Osteoblast (primary cell): ENCODE data around the gene F8. TPM values are rescaled to one million over a fixed set of nuclear protein-coding genes. Genes with fewer than 3 reads are reported as not detected.
A peak's percentile ranks its signal among the peaks of the same experiment; 100 is the strongest.

Experiments
- DNase-seq: peaks from one replicate; pipeline ENCODE4 v3.0.0; 2011; ENCODE audit warnings: low spot score, mixed read lengths; ENCODE audit not compliant: insufficient read length; ENCODE audit errors: missing footprints
- H2AFZ ChIP-seq: 2 replicates; pipeline ENCODE4 v1.6.0; 2011; ENCODE audit warnings: mild to moderate bottlenecking, low read length
- H3K27ac ChIP-seq: 2 replicates; pipeline ENCODE4 v1.5.1; 2011; ENCODE audit warnings: mild to moderate bottlenecking, low read depth, low read length, moderate library complexity
- H3K27me3 ChIP-seq: 2 replicates; pipeline ENCODE4 v1.6.0; 2012; ENCODE audit warnings: mild to moderate bottlenecking, control low read depth, inconsistent platforms, low read length, moderate library complexity; ENCODE audit not compliant: insufficient read depth
- H3K36me3 ChIP-seq: 2 replicates; pipeline ENCODE4 v1.5.1; 2011; ENCODE audit warnings: mild to moderate bottlenecking, low read length, control low read depth, moderate library complexity; ENCODE audit not compliant: insufficient read depth
- H3K4me1 ChIP-seq: 2 replicates; pipeline ENCODE4 v1.5.1; 2011; ENCODE audit warnings: mild to moderate bottlenecking, low read length, control low read depth, moderate library complexity; ENCODE audit not compliant: insufficient read depth
- H3K4me2 ChIP-seq: 2 replicates; pipeline ENCODE4 v1.6.0; 2011; ENCODE audit warnings: mild to moderate bottlenecking, low read length; ENCODE audit not compliant: insufficient read depth
- H3K4me3 ChIP-seq: fragments of 200-600 bp; sonication (generic); 3 replicates; pipeline ENCODE4 v1.5.1; 2012; ENCODE audit warnings: mild to moderate bottlenecking, low read length, inconsistent platforms; ENCODE audit not compliant: insufficient read depth
- H3K79me2 ChIP-seq: 2 replicates; pipeline ENCODE4 v1.6.0; 2012; ENCODE audit warnings: mild to moderate bottlenecking, low read length, control low read depth, inconsistent platforms; ENCODE audit not compliant: insufficient read depth
- H3K9me3 ChIP-seq: 2 replicates; pipeline ENCODE4 v1.5.1; 2011; ENCODE audit warnings: low read depth, low read length, control low read depth
- H4K20me1 ChIP-seq: 2 replicates; pipeline ENCODE4 v1.6.0; 2012; ENCODE audit warnings: mild to moderate bottlenecking, low read length, control low read depth; ENCODE audit not compliant: insufficient read depth
- total RNA-seq: library from RNA; depleted of rRNA; stranded (reverse); fragments of >200 nt; gene quantifications from 2 replicates; pipeline ENCODE4 v1.2.3, GENCODE V29; 2012
- TF ChIP-seq, protein P1 (sequence below): IDR thresholded peaks from 2 replicates; pipeline ENCODE4 v1.5.1; 2011; ENCODE audit warnings: mild to moderate bottlenecking, low read depth, low read length, moderate library complexity; ENCODE audit errors: extremely low read depth

The F8 gene
- total RNA-seq, 1 donor, result 10.9 TPM

GRCh38 chrX:155028877-155029291, 6.4 kb upstream of the F8 start:
- Histone ChIP-seq H2AFZ (no peak overlapping the region), H3K4me3 (no peak overlapping the region), H3K79me2 (peaks cover 19% of the 10 kb centered on the region), H3K4me1 (peaks cover 8% of the 10 kb centered on the region), H3K27ac (peak overlapping the region; percentile 94), H4K20me1 (no peaks in the 10 kb centered on the region), H3K36me3 (no peaks in the 10 kb centered on the region), H3K4me2 (peak overlapping the region; percentile 2), H3K27me3 (no peaks in the 10 kb centered on the region), H3K9me3 (no peaks in the 10 kb centered on the region)
- TF ChIP-seq, protein P1, sequence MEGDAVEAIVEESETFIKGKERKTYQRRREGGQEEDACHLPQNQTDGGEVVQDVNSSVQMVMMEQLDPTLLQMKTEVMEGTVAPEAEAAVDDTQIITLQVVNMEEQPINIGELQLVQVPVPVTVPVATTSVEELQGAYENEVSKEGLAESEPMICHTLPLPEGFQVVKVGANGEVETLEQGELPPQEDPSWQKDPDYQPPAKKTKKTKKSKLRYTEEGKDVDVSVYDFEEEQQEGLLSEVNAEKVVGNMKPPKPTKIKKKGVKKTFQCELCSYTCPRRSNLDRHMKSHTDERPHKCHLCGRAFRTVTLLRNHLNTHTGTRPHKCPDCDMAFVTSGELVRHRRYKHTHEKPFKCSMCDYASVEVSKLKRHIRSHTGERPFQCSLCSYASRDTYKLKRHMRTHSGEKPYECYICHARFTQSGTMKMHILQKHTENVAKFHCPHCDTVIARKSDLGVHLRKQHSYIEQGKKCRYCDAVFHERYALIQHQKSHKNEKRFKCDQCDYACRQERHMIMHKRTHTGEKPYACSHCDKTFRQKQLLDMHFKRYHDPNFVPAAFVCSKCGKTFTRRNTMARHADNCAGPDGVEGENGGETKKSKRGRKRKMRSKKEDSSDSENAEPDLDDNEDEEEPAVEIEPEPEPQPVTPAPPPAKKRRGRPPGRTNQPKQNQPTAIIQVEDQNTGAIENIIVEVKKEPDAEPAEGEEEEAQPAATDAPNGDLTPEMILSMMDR, result no peak
- DNase-seq, result peak; percentile 69

GRCh38 chrX:155028129-155028528, 5.6 kb upstream of the F8 start:
- Histone ChIP-seq H3K9me3 (no peaks in the 10 kb centered on the region), H3K36me3 (no peaks in the 10 kb centered on the region), H4K20me1 (no peaks in the 10 kb centered on the region), H3K4me2 (peak overlapping the region; percentile 85), H3K27me3 (no peaks in the 10 kb centered on the region), H3K27ac (peak overlapping the region; percentile 94), H3K4me3 (peak overlapping the region; percentile 21), H2AFZ (no peak overlapping the region), H3K79me2 (peaks cover 19% of the 10 kb centered on the region), H3K4me1 (peaks cover 8% of the 10 kb centered on the region)
- TF ChIP-seq, protein P1, result no peak
- no peak for DNase-seq

GRCh38 chrX:155027509-155028066, 5.1 kb upstream of the F8 start:
- no peaks in the 10 kb centered on the region for H3K36me3 ChIP-seq
- DNase-seq, result no peak
- peaks cover 19% of the 10 kb centered on the region for H3K79me2 ChIP-seq
- peak overlapping the region; percentile 94 for H3K27ac ChIP-seq
- H3K9me3 ChIP-seq, result no peaks in the 10 kb centered on the region
- peak overlapping the region; percentile 76 for H3K4me3 ChIP-seq
- peaks cover 8% of the 10 kb centered on the region for H3K4me1 ChIP-seq
- H3K4me2 ChIP-seq, result peak overlapping the region; percentile 85
- H4K20me1 ChIP-seq, result no peaks in the 10 kb centered on the region
- H2AFZ ChIP-seq, result peak overlapping the region; percentile 14
- no peaks in the 10 kb centered on the region for H3K27me3 ChIP-seq
- TF ChIP-seq, protein P1, result no peak

- Histone ChIP-seq H3K9me3 (no peaks in the 10 kb centered on the region), H3K79me2 (peaks cover 19% of the 10 kb centered on the region), H3K27ac (peak within 1 kb of the TSS; percentile 94), H4K20me1 (no peaks in the 10 kb centered on the region), H3K4me1 (peaks cover 8% of the 10 kb centered on the region), H2AFZ (peak within 1 kb of the TSS; percentile 14), H3K4me3 (peak within 1 kb of the TSS; percentile 76), H3K27me3 (no peaks in the 10 kb centered on the region), H3K4me2 (peak within 1 kb of the TSS; percentile 85), H3K36me3 (no peaks in the 10 kb centered on the region)
- TF ChIP-seq, protein P1, result no peak
- DNase-seq, result peak; percentile 90
These were observed 4.4 kb upstream of the F8 start, which contains the start of gene FUNDC2 for GRCh38 chrX:155026727-155027508. TSS of gene FUNDC2 (plus strand) at chrX:155026844. CDS start at chrX:155026939, 95 bp downstream.
